Measurements from ENCODE around the gene NTSR1.

NTSR1 gene

GRCh38 chr20:62726716-62727583, 18.3 kb downstream of the NTSR1 start:
- no peak for DNase-seq

- DNase-seq, result no peak
These were observed 19.0 kb downstream of the NTSR1 start for GRCh38 chr20:62727584-62728027.

GRCh38 chr20:62728028-62728780, 19.6 kb downstream of the NTSR1 start:
- peak; percentile 4 for DNase-seq

DNA sequence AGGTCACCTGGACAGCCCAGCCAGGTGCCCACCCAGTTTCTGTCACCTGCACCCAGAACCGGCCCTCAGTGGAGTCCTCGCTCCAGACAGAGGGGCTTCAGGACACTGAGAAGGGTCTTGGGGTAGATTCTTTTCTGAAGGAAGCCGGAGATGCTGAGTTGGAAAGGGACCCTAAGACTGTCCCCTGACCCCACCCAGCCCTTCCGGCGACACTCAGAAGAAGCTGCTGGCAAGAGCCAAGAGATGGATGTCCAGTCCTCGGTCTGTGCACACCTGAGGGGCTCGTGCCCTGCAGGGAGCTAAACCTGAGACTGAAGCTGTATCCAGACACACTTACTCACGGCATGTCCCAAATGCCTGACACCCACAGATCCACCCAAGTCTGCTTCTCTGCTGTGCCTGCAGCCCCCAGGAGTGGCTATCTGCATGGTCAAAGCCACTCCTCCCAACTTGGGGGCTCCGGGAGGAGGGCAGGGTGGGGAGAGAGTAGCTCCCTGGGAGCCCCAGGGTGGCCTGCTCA, 20.2 kb downstream of the NTSR1 start:
- peak; percentile 2 for DNase-seq

GRCh38 chr20:62730481-62730880, 21.8 kb downstream of the NTSR1 start:
- peak; percentile 4 for DNase-seq

- DNase-seq, result no peak
These were observed 23.6 kb downstream of the NTSR1 start for GRCh38 chr20:62732031-62732760.

DNA sequence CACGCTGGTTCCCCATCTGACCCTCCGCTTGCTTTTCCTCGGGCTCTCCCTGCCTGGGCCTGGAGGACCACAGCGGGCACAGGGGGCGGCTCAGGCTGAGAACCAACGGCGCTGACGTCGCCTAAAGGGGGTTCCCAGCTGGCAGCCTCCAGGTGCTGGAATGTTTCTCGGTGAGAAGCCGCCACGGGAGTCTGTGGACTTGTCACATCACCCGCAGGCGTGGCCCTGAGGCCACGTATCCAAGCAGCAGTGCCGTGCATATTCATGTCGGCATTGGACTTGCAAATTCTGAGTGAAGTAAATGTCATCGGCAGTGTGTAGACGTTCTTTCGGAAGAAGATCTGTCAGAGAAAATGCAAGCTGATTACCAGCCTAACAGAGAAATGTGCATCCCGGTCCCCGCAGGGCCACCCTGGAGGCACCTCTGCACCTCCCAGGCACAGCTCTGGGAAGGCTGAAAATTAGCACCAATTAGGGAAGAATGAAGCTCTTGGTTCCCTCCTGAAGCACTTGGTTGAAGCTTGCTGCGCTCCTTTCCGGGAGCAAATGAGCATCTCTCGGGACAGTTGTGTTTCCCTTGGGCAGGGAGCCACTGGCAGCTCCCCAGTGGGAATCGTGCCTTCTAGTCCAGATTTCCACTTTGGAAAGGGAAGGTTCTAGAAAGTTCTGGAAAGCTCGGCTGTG, 24.3 kb downstream of the NTSR1 start:
- DNase-seq, result peak; percentile 2

DNA sequence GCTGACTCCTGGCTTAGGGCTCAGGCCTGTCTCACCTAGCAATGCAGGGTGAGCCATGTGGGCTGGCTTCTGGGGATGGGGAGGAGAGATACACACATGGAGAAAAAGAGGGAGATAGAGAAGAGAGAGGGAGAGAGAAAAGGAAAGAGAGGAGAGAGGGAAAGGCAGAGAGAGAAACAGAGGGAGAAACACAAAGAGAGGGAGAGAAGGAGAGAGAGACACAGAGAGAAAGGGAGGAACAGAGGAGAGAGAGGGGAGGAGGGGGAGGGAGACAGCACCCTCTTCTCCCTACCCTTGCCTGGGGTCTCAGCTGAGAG, 24.8 kb downstream of the NTSR1 start:
- no peak for DNase-seq

DNA sequence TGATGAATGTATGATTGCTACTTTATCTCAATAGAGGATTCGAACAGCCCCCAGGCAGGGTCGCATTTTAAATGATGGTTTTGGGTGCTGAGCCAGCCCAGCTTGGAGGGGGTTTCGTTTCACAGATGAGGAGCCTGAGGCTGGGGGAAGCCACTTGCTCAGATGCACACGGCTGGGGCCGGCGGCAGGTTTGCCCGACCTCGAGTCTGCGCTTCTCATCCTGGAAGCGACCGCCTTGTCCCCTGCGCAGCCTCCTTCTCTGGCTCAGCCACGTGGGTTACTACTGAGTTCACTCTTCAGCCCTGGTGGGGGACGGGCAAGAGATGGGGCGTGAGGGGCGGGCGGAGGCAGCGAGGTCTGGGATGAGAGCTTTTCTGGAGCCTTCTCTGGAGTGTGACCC, 25.3 kb downstream of the NTSR1 start:
- DNase-seq, result peak; percentile 3

- peak; percentile 2 for DNase-seq
These were observed 25.7 kb downstream of the NTSR1 start for GRCh38 chr20:62734326-62734725.

GRCh38 chr20:62734881-62735280, 26.2 kb downstream of the NTSR1 start:
- DNase-seq, result peak; percentile 4

- DNase-seq, result peak; percentile 23
These were observed 26.7 kb downstream of the NTSR1 start for GRCh38 chr20:62735331-62735821.

DNA sequence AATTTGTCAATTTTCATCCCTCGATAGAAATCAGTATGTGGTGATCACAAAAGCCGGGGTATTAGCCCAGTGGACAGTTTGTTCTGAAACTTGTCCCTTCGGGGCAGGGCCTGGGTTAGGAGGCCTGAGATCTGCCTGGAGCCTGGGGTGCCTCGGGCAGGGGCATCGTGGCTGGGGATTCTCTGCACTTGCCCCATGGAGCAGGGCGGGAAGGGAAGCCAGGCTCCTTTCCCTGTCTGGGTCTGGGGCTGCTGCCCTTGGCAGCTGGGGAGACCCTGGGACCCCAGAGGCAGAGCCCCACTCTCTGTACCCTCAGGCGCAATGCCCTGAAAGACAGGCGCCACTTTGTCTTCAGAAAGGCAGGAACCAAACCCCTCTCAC, 27.4 kb downstream of the NTSR1 start:
- peak; percentile 1 for DNase-seq

- DNase-seq, result peak; percentile 9
These were observed 27.9 kb downstream of the NTSR1 start for GRCh38 chr20:62736407-62737071.

DNA sequence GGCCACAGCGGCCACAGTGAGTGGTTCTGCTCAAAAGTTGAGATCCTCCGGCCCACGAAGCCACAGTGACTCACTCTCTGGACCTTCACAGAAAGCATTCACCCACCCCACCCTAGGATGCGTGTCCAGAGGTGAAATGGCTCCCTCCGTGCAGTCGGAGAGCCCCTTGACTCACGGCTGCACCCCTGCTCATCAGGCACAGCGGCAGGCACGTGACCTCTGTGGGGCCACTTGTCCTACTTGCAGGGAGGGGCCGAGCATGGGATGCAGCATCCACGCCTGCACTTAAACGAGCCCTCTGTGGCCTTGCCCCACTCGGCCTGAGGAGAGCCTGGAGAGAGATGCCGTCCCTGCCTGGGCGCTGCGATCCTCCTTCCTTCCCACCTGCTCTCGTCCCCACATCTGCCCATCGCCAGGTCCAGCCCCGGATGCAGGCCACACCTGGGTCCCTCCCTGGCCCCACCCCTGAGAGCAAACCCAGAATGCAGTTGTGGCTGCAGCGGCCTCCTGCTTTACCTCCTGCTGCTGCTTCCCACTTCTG, 28.7 kb downstream of the NTSR1 start:
- peak; percentile 7 for DNase-seq

DNA sequence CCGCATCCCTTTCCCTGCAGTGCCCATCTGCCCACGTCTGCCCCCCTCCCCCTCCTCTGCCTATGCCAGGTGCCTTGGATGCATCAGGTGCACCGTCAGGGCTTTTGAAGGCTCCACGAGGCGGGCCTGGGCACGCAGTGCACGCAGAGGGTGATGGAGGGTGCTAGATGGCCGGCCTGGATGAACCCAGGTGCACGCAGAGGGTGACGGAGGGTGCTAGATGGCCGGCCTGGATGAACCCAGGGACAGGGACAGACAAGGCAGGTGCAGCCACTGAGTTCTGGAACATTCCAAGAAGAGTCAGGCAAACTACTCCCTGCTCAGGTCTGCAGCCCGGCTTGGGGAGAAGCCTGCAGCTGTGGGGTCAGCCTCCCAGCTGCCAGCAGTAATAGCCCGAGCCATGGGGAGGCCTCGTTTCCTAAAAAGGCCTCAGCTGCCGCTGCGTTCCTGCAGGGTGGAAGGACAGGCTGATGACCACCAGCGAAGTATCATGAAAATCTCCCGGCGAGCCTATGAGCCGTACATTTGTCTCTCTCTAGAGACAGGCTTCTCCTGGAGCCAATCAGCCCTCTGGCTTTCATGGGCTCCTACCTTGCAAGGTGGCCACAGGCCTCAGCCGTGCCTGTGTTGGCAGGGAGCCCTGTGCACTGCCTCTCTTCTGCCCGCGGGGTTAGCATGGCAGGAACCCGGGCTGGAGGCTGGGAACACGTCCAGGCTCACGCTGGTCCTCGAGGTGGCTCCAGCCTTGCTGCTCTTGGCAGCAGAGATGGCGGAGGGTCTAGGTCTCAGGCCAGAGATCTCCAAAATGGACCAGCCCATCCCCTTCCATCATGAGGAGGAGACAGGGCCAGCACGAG, 29.6 kb downstream of the NTSR1 start:
- DNase-seq, result peak; percentile 9

DNA sequence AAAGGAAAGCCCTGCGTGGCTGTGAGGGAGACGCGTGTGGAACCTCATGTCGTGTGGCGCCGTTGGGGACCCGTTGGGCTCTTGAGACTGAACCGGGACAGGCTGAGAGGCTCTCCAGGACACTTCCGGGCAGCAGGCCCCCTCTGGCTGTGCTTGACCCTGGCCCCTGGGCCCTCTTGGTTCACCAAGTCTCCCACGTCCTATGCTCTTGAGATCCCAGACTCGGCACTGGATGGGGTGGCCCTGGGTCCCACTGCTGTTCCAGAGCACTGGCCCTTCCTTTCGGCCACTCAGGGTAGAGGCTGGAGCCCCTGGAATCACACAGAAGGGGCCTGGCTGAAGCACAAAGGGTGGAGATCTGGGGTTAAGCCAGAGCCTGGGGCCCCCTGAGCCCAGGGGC, 30.4 kb downstream of the NTSR1 start:
- DNase-seq, result peak; percentile 9

GRCh38 chr20:62739581-62740285, 31.1 kb downstream of the NTSR1 start:
- peak; percentile 20 for DNase-seq

GRCh38 chr20:62740286-62741141, 31.9 kb downstream of the NTSR1 start:
- peak; percentile 65 for DNase-seq
